SK-N-SH treated with all-trans-retinoic acid at 6 μM for 48 hours (cell line): ENCODE measurements around the gene ACO2.

Experiments
- ARNTL ChIP-seq: fragments of 450-650 bp; formaldehyde crosslinking; IDR thresholded peaks from 2 replicates; pipeline ENCODE4 v1.5.0; 2020; ENCODE audit warnings: low read depth, mild to moderate bottlenecking, moderate library complexity, borderline replicate concordance
- CREB5 ChIP-seq: fragments of 250-450 bp; sonication (Bioruptor Pico); IDR thresholded peaks from 2 replicates; pipeline ENCODE4 v1.5.1; 2020; ENCODE audit warnings: low read depth, mild to moderate bottlenecking, moderate library complexity
- PATZ1 ChIP-seq: fragments of 250-450 bp; sonication (Bioruptor Pico); IDR thresholded peaks from 2 replicates; pipeline ENCODE4 v1.8.0; 2020; ENCODE audit warnings: mild to moderate bottlenecking, moderate library complexity, borderline replicate concordance
- RARB ChIP-seq: fragments of 250-450 bp; sonication (Bioruptor Pico); IDR thresholded peaks from 2 replicates; pipeline ENCODE4 v1.8.0; 2021; ENCODE audit warnings: mild to moderate bottlenecking, moderate library complexity
- ZFP30 ChIP-seq: fragments of 450-650 bp; formaldehyde crosslinking; IDR thresholded peaks from 2 replicates; pipeline ENCODE4 v1.5.0; 2022; ENCODE audit warnings: mild to moderate bottlenecking, moderate library complexity

GRCh38 chr22:41551877-41552582 lies 83.1 kb downstream of the ACO2 start:
- TF ChIP-seq RARB (CRISPR knock-in tag) (no peak), CREB5 (CRISPR knock-in tag) (no peak), ARNTL (no peak), ZFP30 (CRISPR knock-in tag) (no peak), PATZ1 (CRISPR knock-in tag) (no peak)
